ENCODE measurements around the gene PPM1E. TPM values are rescaled to one million over a fixed set of nuclear protein-coding genes. Genes with fewer than 3 reads are reported as not detected.

PPM1E gene
- total and polyA plus RNA-seq, 2 of the 8 experiments (the other 6 are each of a cell fraction or from before 2014, with no cell fraction given) = 5.0 to 10.4 TPM

DNA sequence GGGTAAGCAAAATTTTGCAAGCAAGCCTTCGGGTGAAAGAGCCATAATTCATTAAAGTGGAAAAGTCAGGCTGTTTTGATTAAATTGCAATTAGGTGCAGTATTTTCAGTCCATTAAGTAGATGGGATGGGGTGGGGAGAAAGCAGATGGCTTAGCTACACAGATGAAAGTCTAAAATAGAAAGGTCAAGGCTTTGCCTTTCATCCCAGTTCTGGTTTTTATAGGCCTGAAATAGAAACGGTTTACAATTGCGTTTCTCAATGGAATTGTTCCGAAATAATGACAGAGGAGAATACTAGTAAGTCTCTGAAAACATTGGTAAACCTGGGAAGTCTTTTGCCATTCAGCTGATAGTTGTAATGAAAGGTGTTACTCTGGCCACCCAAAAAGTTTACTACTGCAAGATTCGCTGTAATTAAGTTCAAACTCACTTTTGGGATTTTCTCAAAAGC is 1.5 kb downstream of the PPM1E start:
- Histone ChIP-seq H2BK5ac (ENCODE audit: low read depth, low read length) (no peak overlapping the region), H4K8ac (ENCODE audit: extremely low read depth, insufficient read depth, low read length) (no peak overlapping the region), H2BK120ac (replicated peaks; ENCODE audit: low read depth, low read length) (no peak overlapping the region), H4K5ac (ENCODE audit: insufficient read length, low read depth, low read length) (no peak overlapping the region), H3K23me2 (ENCODE audit: low read depth, low read length) (peaks cover 2% of the 10 kb centered on the region; the same call in 1 of the 2 replicates), H3K36me3 (ENCODE audit: control insufficient read depth in 2 of 4, insufficient read depth in 4 of 4, low read length in 3 of 4) (no peaks in the 10 kb centered on the region), H2BK20ac (ENCODE audit: low read length) (no peak overlapping the region), H2BK12ac (ENCODE audit: low read depth, low read length) (no peak overlapping the region), H3K4me1 (replicated peaks in 1 of 4; ENCODE audit: control insufficient read depth in 3 of 4, insufficient read depth in 4 of 4, low read length in 3 of 4) (no peaks in the 10 kb centered on the region; a peak in 1 of 7 replicates), H3K27me3 (replicated peaks in 1 of 4; ENCODE audit: control insufficient read depth in 3 of 4, extremely low read depth in 1 of 4, insufficient read depth in 3 of 4, low read length in 3 of 4) (peaks cover 0 to 7% (median 0%) of the 10 kb centered on the region in 4 experiments; a peak in 3 of 7 replicates), H3K27ac (ENCODE audit: low read depth, low read length) (no peak overlapping the region), H2BK15ac (ENCODE audit: low read length) (no peak overlapping the region), H3K9ac (replicated peaks in 1 of 4; ENCODE audit: extremely low read depth in 1 of 4, low read depth in 3 of 4, low read length in 3 of 4) (no peak overlapping the region; a peak in 1 of 7 replicates), H2AK5ac (ENCODE audit: low read depth, low read length) (no peak overlapping the region), H2AFZ (ENCODE audit: low read length) (0 out of 2 replicates have a peak overlapping the region, but pooled peaks have one; percentile 83), H3K18ac (ENCODE audit: extremely low read depth, low read length) (no peak overlapping the region), H3K9me3 (ENCODE audit: insufficient read depth in 2 of 2, low read depth in 1 of 2, low read length in 1 of 2) (no peaks in the 10 kb centered on the region), H3K4ac (replicated peaks; ENCODE audit: insufficient read length, low read depth, low read length) (no peak overlapping the region), H3K79me2 (ENCODE audit: control insufficient read depth in 1 of 2, insufficient read depth in 2 of 2, low read length in 2 of 2) (0 out of 4 replicates have a peak, but pooled peaks cover 0 to 11% of the 10 kb centered on the region in 2 experiments), H3K4me2 (ENCODE audit: insufficient read depth in 1 of 2, low read depth in 2 of 2, low read length in 2 of 2) (peak overlapping the region; percentile 88 to 91), H3K14ac (ENCODE audit: insufficient read length) (no peak overlapping the region), H3K79me1 (ENCODE audit: low read depth, low read length) (no peaks in the 10 kb centered on the region), H4K91ac (replicated peaks; ENCODE audit: insufficient read length, low read length) (no peak overlapping the region), H3K56ac (replicated peaks; ENCODE audit: insufficient read length, low read depth, low read length) (no peak overlapping the region), H4K20me1 (replicated peaks in 1 of 2; ENCODE audit: control insufficient read depth in 1 of 2, insufficient read depth in 2 of 2, low read length in 2 of 2) (no peaks in the 10 kb centered on the region), H3K4me3 (ENCODE audit: extremely low read depth in 1 of 4, insufficient read depth in 2 of 4, low read depth in 3 of 4, low read length in 4 of 4) (peak overlapping the region; percentile 65 to 94 (median 78)), H3K23ac (ENCODE audit: insufficient read length) (no peak overlapping the region)
- ChIA-PET POLR2A (ENCODE audit: partially characterized antibody) (interaction anchor here (1.1 to 1.7 kb wide), 2 partner anchors 10 to 14 kb away, joined by 3 to 4 read pairs; no protein-coding TSS in a partner anchor), CTCF (ENCODE audit: partially characterized antibody) (interaction anchor here (0.6 kb wide), 1 partner anchor 238 kb away, joined by 3 read pairs; no protein-coding TSS in a partner anchor)
- peak; percentile 7 for FAIRE-seq
- TF ChIP-seq SUZ12 (IDR thresholded peaks at IDR 0.05; ENCODE audit: low read length) (no peak), CHD1 (IDR thresholded peaks at IDR 0.05; ENCODE audit: low read depth, low read length) (no peak), ASH2L (IDR thresholded peaks at IDR 0.05; ENCODE audit: low read length) (no peak), FOSL1 (IDR thresholded peaks at IDR 0.05; ENCODE audit: insufficient read depth, low read depth, low read length) (no peak), HDAC6 (IDR thresholded peaks at IDR 0.05; ENCODE audit: low read depth, low read length) (no peak), RXRA (IDR thresholded peaks at IDR 0.05; ENCODE audit: insufficient read depth, low read depth, low read length) (no peak), CREB1 (IDR thresholded peaks at IDR 0.05) (no peak), YY1 (IDR thresholded peaks at IDR 0.05; ENCODE audit: low read depth, low read length) (no peak)
- TF ChIP-seq, protein P1, sequence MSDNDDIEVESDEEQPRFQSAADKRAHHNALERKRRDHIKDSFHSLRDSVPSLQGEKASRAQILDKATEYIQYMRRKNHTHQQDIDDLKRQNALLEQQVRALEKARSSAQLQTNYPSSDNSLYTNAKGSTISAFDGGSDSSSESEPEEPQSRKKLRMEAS (IDR thresholded peaks at IDR 0.05) = no peak
- TF ChIP-seq, protein P2, sequence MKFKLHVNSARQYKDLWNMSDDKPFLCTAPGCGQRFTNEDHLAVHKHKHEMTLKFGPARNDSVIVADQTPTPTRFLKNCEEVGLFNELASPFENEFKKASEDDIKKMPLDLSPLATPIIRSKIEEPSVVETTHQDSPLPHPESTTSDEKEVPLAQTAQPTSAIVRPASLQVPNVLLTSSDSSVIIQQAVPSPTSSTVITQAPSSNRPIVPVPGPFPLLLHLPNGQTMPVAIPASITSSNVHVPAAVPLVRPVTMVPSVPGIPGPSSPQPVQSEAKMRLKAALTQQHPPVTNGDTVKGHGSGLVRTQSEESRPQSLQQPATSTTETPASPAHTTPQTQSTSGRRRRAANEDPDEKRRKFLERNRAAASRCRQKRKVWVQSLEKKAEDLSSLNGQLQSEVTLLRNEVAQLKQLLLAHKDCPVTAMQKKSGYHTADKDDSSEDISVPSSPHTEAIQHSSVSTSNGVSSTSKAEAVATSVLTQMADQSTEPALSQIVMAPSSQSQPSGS (IDR thresholded peaks at IDR 0.05; ENCODE audit: low read length) = no peak
- TF ChIP-seq, protein P3, sequence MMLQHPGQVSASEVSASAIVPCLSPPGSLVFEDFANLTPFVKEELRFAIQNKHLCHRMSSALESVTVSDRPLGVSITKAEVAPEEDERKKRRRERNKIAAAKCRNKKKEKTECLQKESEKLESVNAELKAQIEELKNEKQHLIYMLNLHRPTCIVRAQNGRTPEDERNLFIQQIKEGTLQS (IDR thresholded peaks at IDR 0.05; ENCODE audit: insufficient read depth, low read depth, low read length) = no peak
- DNase-seq (ENCODE audit: low read depth in 1 of 2, low spot score in 2 of 2) = no peak
- 62% methylated on average over 5 of the region's 5 CpGs; no CpG with 5 or more reads in 1 of the 2 experiments for WGBS, 2 experiments (ENCODE audit: extremely low coverage in 1 of 2, insufficient coverage in 1 of 2, insufficient read length in 1 of 2, insufficient replicate concordance in 2 of 2, low coverage in 1 of 2, low lambda C conversion rate in 2 of 2, missing lambda C conversion rate in 1 of 2)

Measured in H1 (cell line).